Activated CD4-positive, alpha-beta T cell treated with anti-CD3 and anti-CD28 coated beads, Interleukin-2, Interleukin-4, amounts not matched to agents 100 ng/mL and 50 ng/mL, durations not matched to agents 16 hours and 8 hours (primary cell): ENCODE data around the gene IGFALS.

Source experiments
- DNase-seq: peaks from one replicate; pipeline ENCODE4 v3.0.0-alpha.2; 2020; ENCODE audit warnings: low spot score

Gene IGFALS

DNA sequence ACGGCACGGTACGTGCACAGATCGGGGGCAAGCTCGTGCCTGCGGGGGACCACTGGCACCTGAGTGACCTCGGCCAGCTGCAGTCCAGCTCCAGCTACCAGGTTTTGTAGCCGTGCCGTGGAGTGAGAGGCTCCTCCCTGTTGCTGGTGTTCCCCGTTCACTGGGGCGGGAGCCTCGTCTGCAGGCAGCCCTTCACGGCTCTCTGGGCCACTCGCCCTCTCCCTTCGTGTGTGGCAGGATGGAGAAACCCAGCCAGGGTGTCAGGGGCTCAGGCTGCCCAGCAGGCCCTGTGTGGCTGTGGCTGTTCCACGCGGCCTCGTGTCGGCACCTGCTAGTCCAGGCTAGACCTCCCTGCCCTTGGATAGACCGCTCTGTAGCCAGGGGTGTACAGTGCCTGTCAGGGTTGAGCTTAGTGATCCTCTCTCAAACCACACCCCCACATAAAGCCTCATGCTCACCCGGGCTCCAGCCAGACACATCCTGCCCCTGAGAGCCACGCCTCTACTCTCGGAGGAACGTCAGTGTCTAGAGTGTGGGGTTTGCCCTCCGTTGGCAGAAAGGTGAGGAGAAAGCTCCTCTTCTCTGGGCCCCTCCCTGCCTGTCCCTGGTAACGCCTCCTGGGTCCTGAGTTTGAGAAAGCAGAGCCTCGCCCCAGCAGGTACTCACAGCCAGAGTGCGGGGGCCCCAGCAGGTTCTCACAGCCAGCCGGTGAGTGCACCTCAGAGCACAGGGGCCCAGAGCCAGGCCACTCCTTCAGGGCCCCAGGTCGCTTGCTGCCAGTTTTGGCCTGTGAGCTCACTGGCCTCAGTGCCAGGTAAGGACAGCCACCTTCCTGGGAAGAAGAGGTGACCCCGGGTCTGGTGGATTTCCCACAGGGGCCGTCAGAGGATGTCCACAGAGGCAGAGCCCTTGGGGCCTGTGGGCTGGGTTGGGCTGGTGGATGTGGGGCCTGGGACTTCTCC lies 49.8 kb downstream of the IGFALS start:
- no peak for DNase-seq

DNA sequence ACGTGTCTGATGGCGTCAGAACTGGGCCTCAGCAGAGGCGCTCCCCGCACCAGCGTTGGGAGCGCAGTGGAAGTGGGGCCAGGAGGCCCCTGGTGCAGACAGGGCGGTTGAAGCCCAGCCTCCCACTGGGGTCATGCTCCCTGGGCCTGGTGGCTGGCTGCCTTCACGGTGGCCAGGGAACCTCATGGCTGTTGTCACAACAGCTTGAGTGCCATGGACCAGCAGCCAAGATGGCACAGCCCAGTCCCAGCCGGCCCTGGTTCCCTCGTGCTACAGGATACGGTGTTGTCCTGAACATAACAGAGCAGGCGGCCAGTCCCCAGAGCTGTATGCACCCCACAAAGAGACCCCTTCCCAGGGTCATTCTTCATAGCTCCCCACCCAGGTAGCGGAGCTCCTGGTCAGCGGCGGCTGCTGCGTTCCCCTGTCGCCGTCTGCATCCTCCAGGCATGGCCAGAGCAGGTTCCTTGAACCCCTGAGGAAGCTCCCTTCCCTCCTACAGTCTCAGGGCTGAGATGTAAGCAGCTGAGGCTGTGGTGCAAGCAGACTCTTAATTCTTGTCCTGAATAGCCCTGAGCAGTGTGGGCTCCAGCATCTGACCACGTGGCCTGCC lies 51.8 kb downstream of the IGFALS start:
- no peak for DNase-seq

GRCh38 chr16:1740781-1741490 lies 52.6 kb downstream of the IGFALS start:
- DNase-seq: no peak
